Chondrocyte (in vitro differentiated cells): ENCODE measurements around the gene SCN7A. TPM values are rescaled to one million over a fixed set of nuclear protein-coding genes. Genes with fewer than 3 reads are reported as not detected.

Experiments used
- DNase-seq: peaks from one replicate; pipeline ENCODE4 v3.0.0; 2021; ENCODE audit warnings: mixed read lengths, low spot score
- H3K27ac Mint-ChIP-seq: one replicate; pipeline ENCODE4 v1.8.0; 2021; ENCODE audit warnings: mild to moderate bottlenecking, moderate library complexity, mixed read lengths; ENCODE audit not compliant: unreplicated experiment
- H3K27me3 Mint-ChIP-seq: 2 replicates; pipeline ENCODE4 v1.8.0; 2021; ENCODE audit warnings: low read depth, mixed read lengths
- H3K36me3 Mint-ChIP-seq: 2 replicates; pipeline ENCODE4 v1.8.0; 2021; ENCODE audit warnings: low read depth, mixed read lengths
- H3K4me1 Mint-ChIP-seq: 2 replicates; pipeline ENCODE4 v1.8.0; 2021; ENCODE audit warnings: low read depth, mild to moderate bottlenecking, mixed read lengths
- H3K4me3 Mint-ChIP-seq: one replicate; pipeline ENCODE4 v1.8.0; 2021; ENCODE audit warnings: mild to moderate bottlenecking, moderate library complexity, mixed read lengths; ENCODE audit not compliant: unreplicated experiment
- H3K9me3 Mint-ChIP-seq: 2 replicates; pipeline ENCODE4 v1.8.0; 2021; ENCODE audit warnings: low read depth, mixed read lengths
- CTCF ChIP-seq: fragments of 200-600 bp; sonication (generic); IDR thresholded peaks from 2 replicates; pipeline ENCODE4 v1.5.0; 2021; ENCODE audit warnings: antibody characterized with exemption, mild to moderate bottlenecking, moderate library complexity
- total RNA-seq: library from RNA; stranded (reverse); gene quantifications from 3 replicates; pipeline ENCODE4 v1.2.1, GENCODE V29; 2021

SCN7A gene
- total RNA-seq, 1 donor from 2014 or later: 0.05 TPM

- TF ChIP-seq CTCF: no peak
- no peaks in the 10 kb centered on the region for H3K9me3 Mint-ChIP-seq
- H3K36me3 Mint-ChIP-seq: no peaks in the 10 kb centered on the region
- DNase-seq: no peak
- no peaks in the 10 kb centered on the region for H3K27me3 Mint-ChIP-seq
- H3K4me3 Mint-ChIP-seq: no peak overlapping the region
- H3K4me1 Mint-ChIP-seq: no peaks in the 10 kb centered on the region
- no peak overlapping the region for H3K27ac Mint-ChIP-seq
Measured at GRCh38 chr2:166454006-166454595, 39.9 kb downstream of the SCN7A start.

GRCh38 chr2:166451468-166451867, 42.6 kb downstream of the SCN7A start:
- peaks cover 5% of the 10 kb centered on the region for H3K9me3 Mint-ChIP-seq

GRCh38 chr2:166449439-166449838, 44.6 kb downstream of the SCN7A start:
- no peak overlapping the region for H3K4me3 Mint-ChIP-seq
- no peaks in the 10 kb centered on the region for H3K4me1 Mint-ChIP-seq
- H3K36me3 Mint-ChIP-seq: no peaks in the 10 kb centered on the region
- DNase-seq: no peak
- H3K27me3 Mint-ChIP-seq: peaks cover 3% of the 10 kb centered on the region
- H3K9me3 Mint-ChIP-seq: peaks cover 5% of the 10 kb centered on the region
- TF ChIP-seq CTCF: no peak
- H3K27ac Mint-ChIP-seq: no peak overlapping the region

More at GRCh38 chr2:166451468-166451867, 42.6 kb downstream of the SCN7A start:
- no peak for DNase-seq
- Mint-ChIP-seq H3K27me3 (no peaks in the 10 kb centered on the region), H3K36me3 (no peaks in the 10 kb centered on the region), H3K4me1 (no peaks in the 10 kb centered on the region), H3K27ac (no peak overlapping the region), H3K4me3 (no peak overlapping the region)
- no peak for TF ChIP-seq CTCF

GRCh38 chr2:166448106-166448505, 45.9 kb downstream of the SCN7A start:
- peaks cover 5% of the 10 kb centered on the region for H3K9me3 Mint-ChIP-seq
- no peak overlapping the region for H3K27ac Mint-ChIP-seq
- DNase-seq: no peak
- H3K36me3 Mint-ChIP-seq: no peaks in the 10 kb centered on the region
- H3K4me1 Mint-ChIP-seq: no peaks in the 10 kb centered on the region
- H3K4me3 Mint-ChIP-seq: no peak overlapping the region
- no peak for TF ChIP-seq CTCF
- peaks cover 3% of the 10 kb centered on the region for H3K27me3 Mint-ChIP-seq

GRCh38 chr2:166444306-166444705, 49.7 kb downstream of the SCN7A start:
- no peaks in the 10 kb centered on the region for H3K36me3 Mint-ChIP-seq
- no peaks in the 10 kb centered on the region for H3K4me1 Mint-ChIP-seq
- TF ChIP-seq CTCF: no peak
- H3K4me3 Mint-ChIP-seq: no peak overlapping the region
- peaks cover 3% of the 10 kb centered on the region for H3K27me3 Mint-ChIP-seq
- no peak overlapping the region for H3K27ac Mint-ChIP-seq
- H3K9me3 Mint-ChIP-seq: peaks cover 8% of the 10 kb centered on the region
- no peak for DNase-seq
